HEK293 (cell line): Measurements from ENCODE around the gene GNB1L.

Experiments used
- PRDM1 ChIP-seq: fragments of 450-650 bp; formaldehyde crosslinking; IDR thresholded peaks from 2 replicates; pipeline ENCODE4; 2016; ENCODE audit warnings: missing biosample characterization, missing genetic modification characterization
- RBAK ChIP-seq: fragments of 450-650 bp; formaldehyde crosslinking; IDR thresholded peaks from 2 replicates; pipeline ENCODE4 v1.5.1; 2016; ENCODE audit warnings: missing biosample characterization, missing genetic modification characterization
- ZBTB48 ChIP-seq: fragments of 450-650 bp; formaldehyde crosslinking; IDR thresholded peaks from 2 replicates; pipeline ENCODE4 v1.5.1; 2016; ENCODE audit warnings: missing biosample characterization, missing genetic modification characterization
- ZNF157 ChIP-seq: fragments of 450-650 bp; formaldehyde crosslinking; IDR thresholded peaks from 2 replicates; pipeline ENCODE4 v1.5.1; 2016; ENCODE audit warnings: missing biosample characterization, missing genetic modification characterization
- ZNF311 ChIP-seq: fragments of 450-650 bp; formaldehyde crosslinking; IDR thresholded peaks from 2 replicates; pipeline ENCODE4 v1.5.1; 2017; ENCODE audit warnings: missing biosample characterization, missing genetic modification characterization, borderline replicate concordance
- ZSCAN23 ChIP-seq: fragments of 450-650 bp; formaldehyde crosslinking; IDR thresholded peaks from 2 replicates; pipeline ENCODE4 v1.5.1; 2016; ENCODE audit warnings: missing biosample characterization, missing genetic modification characterization
- TF ChIP-seq, protein P1 (sequence below): fragments of 450-650 bp; formaldehyde crosslinking; IDR thresholded peaks from 2 replicates; pipeline ENCODE4 v1.5.1; 2016; ENCODE audit warnings: missing biosample characterization, missing genetic modification characterization
- TF ChIP-seq, protein P2 (sequence below): fragments of 450-650 bp; formaldehyde crosslinking; IDR thresholded peaks from 2 replicates; pipeline ENCODE4 v1.5.1; 2016; ENCODE audit warnings: missing biosample characterization, missing genetic modification characterization

DNA sequence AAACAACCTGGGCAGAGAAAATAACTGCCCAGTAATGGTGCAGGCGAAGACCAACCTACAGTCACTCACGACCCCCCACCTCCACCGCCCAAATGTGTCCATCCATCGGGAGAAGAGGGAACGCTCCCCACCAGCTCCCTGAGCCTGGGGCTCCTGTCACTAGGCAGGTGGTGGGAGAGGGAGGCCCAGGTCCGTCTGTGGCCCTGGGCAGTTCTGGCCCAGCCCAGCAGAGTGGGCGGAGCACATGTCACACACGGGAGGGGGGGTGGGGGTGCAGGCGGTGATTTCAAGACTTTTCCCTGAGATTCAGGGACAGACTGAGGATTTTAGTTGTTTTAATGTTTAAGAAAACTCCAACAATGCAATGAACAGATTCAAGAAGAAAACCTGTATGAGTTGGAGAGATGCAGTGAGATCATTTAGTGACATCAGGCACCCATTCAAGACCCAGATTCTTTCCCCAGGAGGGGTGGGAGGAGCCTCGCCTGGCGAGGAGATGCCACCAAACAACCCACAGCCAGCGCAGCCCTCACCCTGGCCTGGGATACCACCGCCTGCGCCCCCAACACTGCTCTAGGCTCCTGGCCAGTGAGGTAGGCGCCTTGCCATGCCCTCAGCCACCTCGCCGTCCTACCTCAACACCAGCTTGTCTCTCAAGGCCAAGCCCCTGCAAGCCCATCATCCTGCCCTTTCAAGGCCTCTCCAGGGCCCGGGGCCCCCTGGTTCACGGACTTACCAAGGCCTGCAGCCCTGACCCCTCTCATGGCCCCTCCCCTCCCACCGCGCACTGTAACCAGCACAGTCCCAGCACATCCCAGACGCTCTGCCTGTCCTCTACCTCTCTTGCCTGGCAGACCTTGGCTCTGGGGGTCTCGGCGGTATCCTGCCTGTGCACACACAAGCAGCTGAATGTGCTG, 57.3 kb downstream of the GNB1L start:
- TF ChIP-seq, protein P1, sequence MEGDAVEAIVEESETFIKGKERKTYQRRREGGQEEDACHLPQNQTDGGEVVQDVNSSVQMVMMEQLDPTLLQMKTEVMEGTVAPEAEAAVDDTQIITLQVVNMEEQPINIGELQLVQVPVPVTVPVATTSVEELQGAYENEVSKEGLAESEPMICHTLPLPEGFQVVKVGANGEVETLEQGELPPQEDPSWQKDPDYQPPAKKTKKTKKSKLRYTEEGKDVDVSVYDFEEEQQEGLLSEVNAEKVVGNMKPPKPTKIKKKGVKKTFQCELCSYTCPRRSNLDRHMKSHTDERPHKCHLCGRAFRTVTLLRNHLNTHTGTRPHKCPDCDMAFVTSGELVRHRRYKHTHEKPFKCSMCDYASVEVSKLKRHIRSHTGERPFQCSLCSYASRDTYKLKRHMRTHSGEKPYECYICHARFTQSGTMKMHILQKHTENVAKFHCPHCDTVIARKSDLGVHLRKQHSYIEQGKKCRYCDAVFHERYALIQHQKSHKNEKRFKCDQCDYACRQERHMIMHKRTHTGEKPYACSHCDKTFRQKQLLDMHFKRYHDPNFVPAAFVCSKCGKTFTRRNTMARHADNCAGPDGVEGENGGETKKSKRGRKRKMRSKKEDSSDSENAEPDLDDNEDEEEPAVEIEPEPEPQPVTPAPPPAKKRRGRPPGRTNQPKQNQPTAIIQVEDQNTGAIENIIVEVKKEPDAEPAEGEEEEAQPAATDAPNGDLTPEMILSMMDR = no peak
- no peak for TF ChIP-seq ZSCAN23 (tag by site-specific recombination)
- no peak for TF ChIP-seq ZNF157 (tag by site-specific recombination)
- TF ChIP-seq RBAK (tag by site-specific recombination) = no peak
- TF ChIP-seq PRDM1 (tag by site-specific recombination) = no peak
- TF ChIP-seq, protein P2, sequence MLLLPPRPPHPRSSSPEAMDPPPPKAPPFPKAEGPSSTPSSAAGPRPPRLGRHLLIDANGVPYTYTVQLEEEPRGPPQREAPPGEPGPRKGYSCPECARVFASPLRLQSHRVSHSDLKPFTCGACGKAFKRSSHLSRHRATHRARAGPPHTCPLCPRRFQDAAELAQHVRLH (tag by site-specific recombination) = no peak
- no peak for TF ChIP-seq ZBTB48 (tag by site-specific recombination)
- TF ChIP-seq ZNF311 = no peak
